Gastroesophageal sphincter (tissue), 4 donors: ENCODE measurements around the gene NEURL1. TPM values are rescaled to one million over a fixed set of nuclear protein-coding genes. Genes with fewer than 3 reads are reported as not detected.

Experiments
- ATAC-seq: fragments of 150-250 bp; one replicate; pipeline ENCODE4 v1.9.1; 2016; ENCODE audit warnings: mild to moderate bottlenecking, moderate library complexity
- H3K27ac ChIP-seq, 4 donors: fragments of 200-600 bp; sonication (generic) in 3 of 4; 1 replicate in 3 of 4; 2 replicates in 1 of 4; pipeline ENCODE4 v1.5.1; 2016 to 2019
- H3K27me3 ChIP-seq: fragments of 200-600 bp; sonication (generic); one replicate; pipeline ENCODE4 v1.5.1; 2019
- H3K36me3 ChIP-seq, 2 donors: fragments of 200-600 bp; sonication (generic); one replicate each; pipeline ENCODE4 v1.5.1; 2019; ENCODE audit warnings: control low read depth in 1 of 2
- H3K4me1 ChIP-seq, 3 donors: fragments of 200-600 bp; sonication (generic); 1 replicate in 2 of 3; 2 replicates in 1 of 3; pipeline ENCODE4 v1.5.1; 2016 to 2019; ENCODE audit warnings: control low read depth in 2 of 3
- H3K4me3 ChIP-seq, 2 donors: fragments of 200-600 bp; sonication (generic); one replicate each; pipeline ENCODE4 v1.5.1; 2019; ENCODE audit warnings: mild to moderate bottlenecking in 1 of 2, moderate library complexity in 1 of 2
- H3K9me3 ChIP-seq, 3 donors: fragments of 200-600 bp; sonication (generic); one replicate each; pipeline ENCODE4 v1.5.1; 2017 to 2019; ENCODE audit warnings: control low read depth in 2 of 3
- EP300 ChIP-seq: sonication (generic); formaldehyde crosslinking; IDR thresholded peaks from one replicate; pipeline ENCODE4 v1.6.1; 2017; ENCODE audit warnings: antibody characterized with exemption, mild to moderate bottlenecking
- POLR2A ChIP-seq, 2 donors: fragments of 450-650 bp; IDR thresholded peaks; one replicate each; pipeline ENCODE4 v1.6.1; 2017; ENCODE audit warnings: antibody characterized with exemption in 2 of 2, mild to moderate bottlenecking in 2 of 2, moderate library complexity in 1 of 2
- POLR2AphosphoS5 ChIP-seq: sonication (generic); formaldehyde crosslinking; IDR thresholded peaks from one replicate; pipeline ENCODE4 v1.6.1; 2017; ENCODE audit warnings: antibody characterized with exemption
- WGBS, 2 donors: methylation state at CpG; one replicate each; pipeline ENCODE4 v1.1.5; 2018; ENCODE audit warnings: low coverage in 1 of 2; 5-methylcytosine and 5-hydroxymethylcytosine counted together
- total RNA-seq, 4 donors: library from RNA; depleted of rRNA; stranded (reverse); fragments of >200 nt; gene quantifications; one replicate each; pipeline ENCODE4 v1.1.0, GENCODE V29; 2016
- TF ChIP-seq, protein P1 (sequence below), 4 experiments: fragments of 200-600 bp in 2 of 4; fragments of 450-650 bp in 2 of 4; sonication (generic) in 1 of 4; IDR thresholded peaks; one replicate each; pipeline ENCODE4 v1.5.1; 2017 to 2019; ENCODE audit warnings: antibody characterized with exemption in 4 of 4, mild to moderate bottlenecking in 2 of 4, moderate library complexity in 2 of 4

The NEURL1 gene
- total RNA-seq, 4 donors from 2014 or later: 0.15 to 0.27 (median 0.19) TPM; not detected in 1

DNA sequence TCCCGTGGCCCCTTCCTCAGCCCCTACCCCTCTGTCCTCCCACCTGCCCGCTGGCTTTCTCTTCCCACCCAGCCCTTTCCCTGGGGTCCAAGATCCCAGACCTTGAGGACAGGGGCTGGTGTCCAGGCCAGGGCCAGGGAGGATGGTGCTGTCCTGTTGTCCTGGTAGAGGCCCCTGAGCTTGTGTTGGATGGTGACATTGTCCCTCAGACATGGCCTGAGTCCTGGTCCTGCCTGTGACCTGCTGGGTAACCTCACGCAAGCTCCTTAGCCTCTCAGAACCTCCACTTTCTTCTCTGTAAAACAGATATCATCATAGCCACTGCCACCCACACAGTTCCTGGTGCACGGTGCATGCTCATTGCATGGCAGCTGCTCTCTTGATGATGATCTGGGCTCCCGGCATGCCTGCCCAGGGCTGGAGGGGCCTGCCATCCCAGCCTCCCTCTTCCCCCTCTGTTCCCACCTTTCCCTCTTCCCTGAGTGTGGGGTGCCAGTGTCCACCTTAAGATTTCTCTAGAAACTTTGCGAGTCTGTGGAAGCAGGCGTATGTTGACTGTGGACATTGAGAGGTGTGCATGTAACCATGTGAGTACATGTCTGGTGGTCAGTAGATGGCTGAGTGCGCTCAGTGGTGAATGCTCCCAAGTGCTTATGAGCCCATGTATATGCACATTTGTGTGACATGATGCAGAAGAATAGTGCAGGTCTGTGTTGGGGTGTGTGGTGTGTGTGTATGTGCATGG, 60.4 kb downstream of the NEURL1 start:
- no peaks in the 10 kb centered on the region for H3K27me3 ChIP-seq
- no peaks in the 10 kb centered on the region for H3K36me3 ChIP-seq
- H3K4me3 ChIP-seq: no peak overlapping the region
- peaks cover 0 to 22% (median 4%) of the 10 kb centered on the region in 3 donors for H3K4me1 ChIP-seq
- ATAC-seq: no peak
- no peaks in the 10 kb centered on the region for H3K9me3 ChIP-seq
- 72 to 81% methylated on average over 3 to 4 of the region's 8 CpGs for WGBS, 2 donors
- no peak overlapping the region for H3K27ac ChIP-seq
- TF ChIP-seq POLR2AphosphoS5 (no peak), EP300 (no peak), POLR2A (IDR thresholded peaks at IDR 0.05) (no peak)
- TF ChIP-seq, protein P1, sequence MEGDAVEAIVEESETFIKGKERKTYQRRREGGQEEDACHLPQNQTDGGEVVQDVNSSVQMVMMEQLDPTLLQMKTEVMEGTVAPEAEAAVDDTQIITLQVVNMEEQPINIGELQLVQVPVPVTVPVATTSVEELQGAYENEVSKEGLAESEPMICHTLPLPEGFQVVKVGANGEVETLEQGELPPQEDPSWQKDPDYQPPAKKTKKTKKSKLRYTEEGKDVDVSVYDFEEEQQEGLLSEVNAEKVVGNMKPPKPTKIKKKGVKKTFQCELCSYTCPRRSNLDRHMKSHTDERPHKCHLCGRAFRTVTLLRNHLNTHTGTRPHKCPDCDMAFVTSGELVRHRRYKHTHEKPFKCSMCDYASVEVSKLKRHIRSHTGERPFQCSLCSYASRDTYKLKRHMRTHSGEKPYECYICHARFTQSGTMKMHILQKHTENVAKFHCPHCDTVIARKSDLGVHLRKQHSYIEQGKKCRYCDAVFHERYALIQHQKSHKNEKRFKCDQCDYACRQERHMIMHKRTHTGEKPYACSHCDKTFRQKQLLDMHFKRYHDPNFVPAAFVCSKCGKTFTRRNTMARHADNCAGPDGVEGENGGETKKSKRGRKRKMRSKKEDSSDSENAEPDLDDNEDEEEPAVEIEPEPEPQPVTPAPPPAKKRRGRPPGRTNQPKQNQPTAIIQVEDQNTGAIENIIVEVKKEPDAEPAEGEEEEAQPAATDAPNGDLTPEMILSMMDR (IDR thresholded peaks at IDR 0.05): no peak

DNA sequence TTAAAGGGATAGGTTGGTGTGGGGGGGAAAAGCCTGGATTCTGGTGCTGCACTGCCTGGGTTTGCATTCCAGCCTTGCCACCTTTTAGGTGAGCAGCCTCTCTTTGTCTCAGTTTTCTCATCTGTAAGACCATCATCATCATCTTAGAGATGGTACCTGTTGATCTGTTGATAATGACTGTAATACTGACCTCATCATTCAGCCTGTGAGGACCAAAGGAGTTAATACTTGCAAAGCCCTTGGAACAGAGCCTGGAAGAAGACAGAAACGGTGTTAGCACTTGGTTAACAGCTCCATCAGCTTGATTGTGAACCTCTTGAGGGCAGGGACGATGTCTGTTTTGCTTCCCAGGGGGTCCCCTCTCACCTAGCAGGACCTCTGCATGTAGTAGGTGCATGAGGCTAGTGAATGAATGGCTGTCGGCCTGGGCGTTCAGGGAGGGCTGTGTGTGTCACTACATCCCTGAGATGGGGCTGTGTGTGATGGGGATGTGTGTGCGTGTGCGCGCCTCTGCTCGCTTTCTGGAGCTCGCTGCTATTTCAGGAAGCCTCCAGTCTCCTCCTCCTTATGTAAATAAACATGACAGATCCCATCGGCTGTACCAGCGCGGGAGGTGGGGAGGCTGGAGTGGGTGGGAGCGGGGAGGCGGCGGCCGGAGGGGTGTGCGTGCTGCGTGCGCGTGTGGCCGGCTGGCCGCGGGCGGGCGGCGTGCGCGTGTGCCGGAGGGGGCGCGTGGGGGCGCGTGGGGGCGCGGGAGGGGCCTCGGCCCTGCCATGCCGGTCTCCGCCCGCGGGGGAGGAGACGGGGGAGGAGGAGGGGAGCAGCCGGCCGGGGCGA, 61.2 kb downstream of the NEURL1 start:
- 3 to 8% methylated on average over 4 to 7 of the region's 44 CpGs for WGBS, 2 donors
- ATAC-seq: peak; percentile 75
- no peaks in the 10 kb centered on the region for H3K36me3 ChIP-seq
- H3K27me3 ChIP-seq: no peaks in the 10 kb centered on the region
- H3K9me3 ChIP-seq: no peaks in the 10 kb centered on the region
- TF ChIP-seq, protein P1 (IDR thresholded peaks at IDR 0.05): no peak
- TF ChIP-seq EP300: no peak
- no peak for TF ChIP-seq POLR2AphosphoS5
- no peak for TF ChIP-seq POLR2A (IDR thresholded peaks at IDR 0.05)
- peak overlapping the region; percentile 5 to 59 for H3K4me3 ChIP-seq
- H3K27ac ChIP-seq: peak overlapping the region in 3 of 4 donors; percentile 17 to 58 (median 29)
- H3K4me1 ChIP-seq: peaks cover 0 to 22% (median 4%) of the 10 kb centered on the region in 3 donors

GRCh38 chr10:103555325-103555649, 61.8 kb downstream of the NEURL1 start:
- Histone ChIP-seq H3K4me3 (peak overlapping the region; percentile 5 to 59), H3K4me1 (peaks cover 0 to 22% (median 4%) of the 10 kb centered on the region in 3 donors), H3K27ac (peak overlapping the region in 3 of 4 donors; percentile 17 to 58 (median 29)), H3K27me3 (no peaks in the 10 kb centered on the region), H3K9me3 (no peaks in the 10 kb centered on the region), H3K36me3 (no peaks in the 10 kb centered on the region)
- no peak for TF ChIP-seq EP300
- TF ChIP-seq POLR2AphosphoS5: no peak
- TF ChIP-seq POLR2A (IDR thresholded peaks at IDR 0.05): no peak
- TF ChIP-seq, protein P1 (IDR thresholded peaks at IDR 0.05): no peak
- whole genome bisulfite sequencing, 2 donors: no CpG with 5 or more reads among the region's 18 CpGs
- no peak for ATAC-seq

DNA sequence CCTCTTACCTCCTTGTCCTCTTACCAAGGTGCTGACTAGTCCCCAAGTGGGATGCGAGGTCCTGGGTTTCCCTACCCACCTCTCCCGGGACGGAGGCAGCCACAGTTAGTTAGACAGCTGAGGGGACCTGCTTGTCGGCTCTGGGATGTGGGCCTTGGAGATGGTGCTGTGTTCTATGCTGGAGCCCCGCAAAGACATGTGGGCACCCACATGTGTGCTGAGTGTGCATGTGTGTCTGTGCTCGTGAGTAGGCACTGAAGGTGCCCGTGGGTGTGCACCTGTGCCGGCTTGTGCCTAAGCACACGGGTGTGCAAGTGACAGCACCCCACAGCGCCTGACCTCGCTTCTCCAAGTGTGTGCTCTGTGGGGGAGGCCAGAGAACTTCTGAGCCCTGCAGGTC, 62.2 kb downstream of the NEURL1 start:
- H3K4me3 ChIP-seq: peak overlapping the region in 1 of 2 donors; percentile 59
- H3K27ac ChIP-seq: no peak overlapping the region
- WGBS, 2 donors: 80% methylated on average over 1 of the region's 11 CpGs; no CpG with 5 or more reads in 1 of the 2 donors
- TF ChIP-seq POLR2AphosphoS5: no peak
- TF ChIP-seq EP300: no peak
- no peak for TF ChIP-seq POLR2A (IDR thresholded peaks at IDR 0.05)
- TF ChIP-seq, protein P1 (IDR thresholded peaks at IDR 0.05): no peak
- H3K36me3 ChIP-seq: no peaks in the 10 kb centered on the region
- no peaks in the 10 kb centered on the region for H3K9me3 ChIP-seq
- peaks cover 0 to 22% (median 4%) of the 10 kb centered on the region in 3 donors for H3K4me1 ChIP-seq
- peaks cover 2% of the 10 kb centered on the region for H3K27me3 ChIP-seq
- ATAC-seq: no peak
